GM21528 (cell line): ENCODE results near the gene DNAAF8.

ENCODE experiments used
- ATAC-seq: cut with Tn5 transposase; IDR thresholded peaks from one replicate; pipeline ENCODE4 v1.9.1; 2021; ENCODE audit warnings: mild to moderate bottlenecking, moderate library complexity; ENCODE audit not compliant: unreplicated experiment, low FRiP score

Gene DNAAF8

DNA sequence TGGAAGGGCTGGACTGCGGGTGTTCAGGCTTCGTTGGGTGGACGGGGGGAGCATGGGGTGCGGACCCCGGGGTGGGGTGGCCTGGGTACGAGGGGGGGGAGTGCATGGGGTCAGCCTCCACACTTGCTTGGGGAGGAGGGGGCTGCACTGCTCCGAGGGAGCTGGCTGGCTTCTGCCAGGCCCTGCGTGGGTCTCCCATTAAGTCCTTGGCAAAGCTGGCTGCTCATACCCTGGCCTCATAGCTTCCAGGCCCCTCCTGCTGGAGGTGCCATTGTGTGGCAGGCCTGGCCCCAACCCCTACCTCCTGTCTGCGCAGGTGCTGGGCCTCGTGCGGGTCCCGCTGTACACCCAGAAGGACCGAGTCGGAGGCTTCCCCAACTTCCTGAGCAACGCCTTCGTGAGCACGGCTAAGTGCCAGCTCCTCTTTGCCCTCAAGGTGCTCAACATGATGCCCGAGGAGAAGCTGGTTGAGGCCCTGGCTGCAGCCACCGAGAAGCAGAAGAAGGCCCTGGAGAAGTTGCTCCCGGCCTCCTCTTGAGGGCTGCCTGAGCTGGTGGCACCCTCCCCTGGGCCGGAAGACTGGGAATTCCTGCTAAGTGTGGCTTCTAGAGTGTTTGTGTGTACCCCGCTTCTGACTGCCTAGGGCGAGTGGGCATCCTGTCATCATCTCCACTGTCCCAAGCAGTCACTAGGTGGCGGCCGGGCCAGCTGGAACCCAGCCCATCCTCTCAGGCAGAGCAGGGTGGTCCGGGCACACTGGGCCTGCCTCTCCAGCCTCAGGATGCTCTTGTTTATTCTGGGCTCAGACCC lies 39.5 kb upstream of the DNAAF8 start:
- ATAC-seq, result no peak

DNA sequence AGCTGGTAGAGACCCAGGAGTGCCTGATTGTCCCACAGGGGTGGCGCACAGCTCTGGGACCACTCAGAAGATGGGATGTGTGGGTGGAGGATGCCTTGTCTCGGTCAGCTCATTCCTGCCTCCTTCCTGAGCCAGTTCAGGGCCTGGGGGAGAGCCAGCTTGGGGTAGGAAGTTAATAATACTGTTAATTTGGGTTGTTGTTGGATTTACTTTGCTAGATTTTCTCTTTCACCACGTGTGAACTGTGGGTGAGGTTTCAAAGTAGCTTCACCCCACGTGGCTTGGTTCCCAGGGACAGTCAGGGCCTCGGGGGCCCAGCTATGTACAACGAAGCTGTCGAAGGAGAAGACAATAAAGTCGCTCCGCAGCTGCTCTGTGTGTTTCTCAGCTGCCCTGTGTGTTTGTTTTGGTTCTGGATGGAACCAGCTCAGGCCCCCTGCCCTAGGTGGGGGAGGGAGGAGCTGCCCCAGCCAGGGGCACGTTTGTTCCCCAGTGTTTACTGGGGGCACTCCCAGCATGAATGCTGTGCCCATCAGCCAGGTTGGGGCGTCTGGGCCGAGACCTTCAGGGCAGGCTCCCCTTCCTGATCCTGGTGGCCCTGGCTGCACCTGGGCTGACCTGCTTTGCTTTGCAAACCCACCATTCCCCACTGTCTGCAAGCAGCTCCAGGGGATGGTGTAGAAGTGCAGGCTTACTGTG lies 38.7 kb upstream of the DNAAF8 start:
- ATAC-seq, result no peak

DNA sequence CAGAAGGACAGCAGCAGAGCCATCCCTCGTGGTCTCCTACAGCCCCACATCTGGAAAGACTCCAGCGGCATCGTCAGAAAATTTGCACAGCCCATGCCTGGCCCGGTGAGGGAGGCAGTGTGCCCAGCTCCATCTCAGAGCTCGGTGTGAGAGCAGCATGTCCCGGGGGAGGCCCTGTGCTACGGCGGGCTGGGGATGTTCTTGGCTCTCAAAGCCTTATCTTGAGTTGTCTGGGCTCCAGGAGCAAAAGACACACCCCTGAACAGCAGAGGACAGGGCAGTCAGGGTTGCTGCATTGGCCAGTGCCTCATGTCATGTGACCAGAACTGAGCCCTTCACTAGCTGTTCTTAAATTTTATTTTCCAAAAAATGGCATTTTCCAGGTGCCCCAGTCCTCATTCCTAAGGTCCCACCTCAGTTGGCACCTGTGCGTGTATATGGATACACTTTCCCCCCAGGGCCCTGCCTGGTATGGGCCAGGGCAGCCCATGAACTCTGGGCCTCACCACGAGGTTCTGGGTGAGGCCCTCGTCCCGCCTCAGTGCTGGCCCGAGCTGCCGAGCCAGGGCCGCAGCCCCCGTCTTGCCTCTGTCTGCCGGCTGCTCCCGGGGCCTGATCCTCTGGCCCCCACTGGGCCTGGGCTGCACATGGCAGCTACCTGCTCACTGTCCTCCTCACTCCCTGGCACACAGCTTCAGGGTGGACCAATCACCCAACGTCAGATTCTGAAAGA lies 38.0 kb upstream of the DNAAF8 start:
- ATAC-seq, result no peak

DNA sequence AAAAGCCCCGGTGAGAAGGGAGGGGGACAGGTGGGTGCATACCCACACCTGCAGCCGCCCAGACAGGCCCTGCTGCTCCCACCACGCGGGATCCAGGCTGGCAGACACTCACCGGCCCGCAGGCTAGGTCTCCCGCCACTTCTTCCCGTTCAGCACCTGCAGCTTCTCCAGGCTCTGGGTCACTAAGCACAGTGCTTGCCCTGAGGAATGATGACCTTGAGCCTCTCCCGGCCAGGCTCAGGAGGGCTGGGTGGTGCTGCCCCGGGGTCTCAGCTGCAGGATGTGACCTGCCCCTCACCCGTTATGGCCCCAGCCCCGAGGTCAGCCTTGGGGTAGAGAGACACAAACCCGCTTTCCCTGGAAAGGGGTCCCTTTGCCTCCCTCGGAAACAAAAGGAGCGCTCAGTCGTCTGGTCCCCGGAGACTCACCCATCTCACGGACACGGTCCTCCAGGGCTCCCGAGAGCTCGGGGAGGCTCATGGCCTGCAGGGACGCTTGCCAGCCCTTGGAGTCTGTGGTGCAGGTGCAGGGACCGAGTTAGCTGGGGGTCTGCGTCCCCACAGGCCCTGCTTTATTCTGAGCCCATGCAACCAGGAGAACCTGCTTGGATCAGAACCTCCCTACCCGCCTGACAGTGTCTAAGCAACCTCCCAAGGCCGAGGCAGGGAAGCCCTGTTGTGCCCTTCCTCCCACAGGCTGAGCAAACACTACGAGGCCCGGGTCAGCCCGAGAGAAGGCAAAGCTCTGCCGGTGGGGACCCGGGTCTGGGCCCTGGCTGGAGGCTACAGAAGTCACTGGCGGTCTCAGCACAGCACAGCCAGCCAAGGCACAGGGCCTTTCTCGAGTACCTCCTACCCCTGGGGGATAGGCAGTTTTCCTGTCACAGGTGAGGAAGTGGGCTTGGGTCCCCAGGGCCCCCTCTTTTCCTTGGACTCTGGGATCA lies 37.2 kb upstream of the DNAAF8 start:
- no peak for ATAC-seq

DNA sequence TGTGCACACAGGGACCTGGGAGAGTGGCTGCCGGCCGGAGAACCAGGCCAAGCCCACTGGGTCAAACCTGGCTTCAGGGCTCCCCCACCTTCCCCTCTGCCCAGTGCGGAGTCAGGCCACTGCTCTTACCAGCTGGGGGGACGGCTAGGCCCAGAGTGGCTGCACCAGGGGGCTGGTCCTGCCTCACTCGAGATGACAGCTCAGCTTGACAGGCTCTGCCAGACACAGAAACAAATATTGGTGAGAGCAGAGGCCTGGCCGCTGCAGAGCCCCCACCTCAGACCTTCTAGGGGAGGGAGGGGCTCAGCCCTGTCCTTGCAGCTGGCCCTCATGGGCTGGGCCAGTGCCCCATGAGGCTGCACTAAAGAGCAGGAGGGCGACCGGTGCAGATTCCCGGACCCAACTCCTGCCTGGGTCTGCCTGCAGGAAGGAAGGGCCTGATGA lies 36.5 kb upstream of the DNAAF8 start:
- no peak for ATAC-seq

DNA sequence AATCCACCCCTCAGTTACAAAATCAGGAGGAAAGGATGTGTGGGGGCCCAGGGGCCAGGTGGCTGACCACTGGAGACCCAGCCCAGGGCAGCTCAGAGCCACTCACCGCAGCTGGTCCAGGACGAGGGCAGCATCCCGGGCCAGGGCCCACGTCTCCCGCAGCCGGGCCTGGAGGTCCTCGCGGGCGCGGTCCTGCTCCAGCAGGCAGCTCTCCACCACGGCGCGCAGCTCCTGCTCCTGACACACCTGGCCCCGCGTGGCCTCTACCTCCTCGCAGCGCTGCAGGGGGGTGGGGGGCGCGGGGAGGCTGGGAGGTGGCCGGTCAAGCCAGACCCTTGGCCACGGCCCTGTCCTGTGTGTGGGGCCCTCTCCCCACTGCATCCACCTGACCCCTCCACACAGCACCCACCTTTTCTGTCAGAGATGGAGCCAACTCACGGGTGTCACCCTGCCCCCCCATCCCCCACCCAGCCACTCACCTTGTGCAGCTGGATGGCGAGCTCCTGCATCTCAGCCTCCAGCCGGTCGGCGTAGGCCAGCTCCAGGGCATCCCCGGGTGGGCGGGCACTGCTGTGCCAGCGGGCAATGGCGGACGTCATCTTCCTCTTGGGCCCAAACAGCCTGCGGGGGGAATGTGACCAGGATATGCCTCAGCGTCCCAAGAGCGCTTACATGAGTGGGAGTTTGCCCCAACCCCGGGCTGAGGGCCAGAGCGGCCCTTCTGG lies 35.9 kb upstream of the DNAAF8 start:
- ATAC-seq, result no peak

DNA sequence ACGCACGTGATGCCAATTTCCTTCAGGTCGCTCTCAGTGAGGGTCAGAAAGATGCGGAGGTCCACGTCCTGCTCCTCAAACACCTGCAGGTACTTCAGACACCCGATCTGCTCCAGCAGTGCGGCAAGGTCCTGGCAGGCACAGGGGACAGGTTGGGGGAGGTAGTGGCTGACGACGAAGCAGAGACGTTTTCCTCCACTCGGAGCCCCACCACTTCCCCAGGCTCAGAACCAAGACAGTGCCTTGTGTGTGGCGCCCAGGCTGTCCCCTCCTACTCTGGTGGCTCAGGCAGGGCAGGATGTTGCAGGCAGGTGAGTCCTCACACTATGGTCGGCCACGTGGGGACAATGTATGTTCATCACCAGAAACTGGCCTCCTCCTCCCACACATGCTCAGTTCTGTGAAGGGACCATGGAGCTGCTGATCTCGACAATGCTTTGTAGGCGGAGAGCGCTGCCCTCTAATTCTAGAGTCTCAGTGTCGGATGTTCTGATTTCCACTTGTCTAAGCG lies 35.2 kb upstream of the DNAAF8 start:
- ATAC-seq, result no peak

DNA sequence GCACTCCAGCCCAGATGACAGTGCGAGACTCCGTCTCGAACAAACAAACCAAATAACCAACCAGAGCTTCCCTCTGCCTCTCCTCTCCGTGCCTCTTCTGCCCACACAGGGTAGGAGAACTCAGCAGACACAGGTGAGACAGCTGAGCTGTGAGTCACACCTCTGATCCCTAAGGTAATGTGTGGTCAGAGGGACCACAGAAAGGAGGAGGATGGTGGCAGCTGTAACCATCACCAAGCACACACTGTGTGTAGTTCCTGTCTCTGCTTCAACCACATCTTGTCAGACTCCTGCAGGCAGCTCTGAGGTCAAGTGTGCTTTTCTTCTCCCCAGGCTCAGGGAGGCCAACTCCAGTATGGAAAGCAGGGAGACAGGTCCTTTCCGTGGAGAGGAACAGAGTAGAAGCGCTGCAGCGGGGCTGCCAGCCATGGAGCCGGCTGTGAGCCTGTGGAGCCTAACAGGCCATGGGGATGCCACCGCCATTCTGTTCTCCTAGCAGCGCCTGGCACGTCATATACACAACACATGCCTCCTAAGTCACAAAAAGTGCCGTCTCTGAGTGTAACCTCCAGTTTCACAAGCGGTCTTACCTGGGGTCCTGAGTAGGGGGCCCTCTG lies 33.8 kb upstream of the DNAAF8 start:
- no peak for ATAC-seq

DNA sequence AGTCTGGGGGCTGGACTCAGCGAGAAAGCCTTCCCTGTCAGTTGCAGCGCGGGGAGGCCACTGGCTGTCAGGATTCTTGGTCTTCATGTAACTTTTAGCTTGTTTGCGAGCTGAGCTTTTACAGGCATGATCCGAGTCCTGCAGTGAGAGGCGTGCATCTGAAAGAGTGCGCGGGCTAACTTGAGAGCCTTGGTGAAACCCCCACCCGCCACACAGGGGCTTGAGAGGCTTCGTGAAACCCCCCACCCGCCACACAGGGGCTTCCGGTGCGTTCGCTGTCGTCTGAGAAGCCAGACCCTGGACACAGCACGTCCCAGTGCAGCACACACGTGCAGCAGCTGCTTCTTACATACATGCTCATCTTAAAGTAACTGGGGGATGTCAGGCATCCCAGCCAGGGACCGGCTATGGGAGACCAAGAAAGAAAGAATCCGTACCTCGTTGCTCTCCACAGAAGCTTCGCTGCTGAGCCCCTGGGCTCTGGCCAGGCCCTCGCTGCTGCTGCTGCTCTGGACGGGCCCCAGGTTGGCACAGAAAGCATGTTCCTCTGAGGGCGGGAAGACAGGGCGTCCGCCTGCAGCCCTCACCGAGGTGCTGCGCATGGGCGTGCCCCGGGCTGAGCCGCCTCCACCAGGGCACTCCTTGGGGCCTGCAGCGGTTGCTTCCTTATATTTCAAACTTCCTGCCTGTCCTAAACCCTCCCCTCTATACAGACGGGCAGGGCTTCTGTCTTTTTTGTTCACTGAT lies 33.2 kb upstream of the DNAAF8 start:
- ATAC-seq, result no peak

DNA sequence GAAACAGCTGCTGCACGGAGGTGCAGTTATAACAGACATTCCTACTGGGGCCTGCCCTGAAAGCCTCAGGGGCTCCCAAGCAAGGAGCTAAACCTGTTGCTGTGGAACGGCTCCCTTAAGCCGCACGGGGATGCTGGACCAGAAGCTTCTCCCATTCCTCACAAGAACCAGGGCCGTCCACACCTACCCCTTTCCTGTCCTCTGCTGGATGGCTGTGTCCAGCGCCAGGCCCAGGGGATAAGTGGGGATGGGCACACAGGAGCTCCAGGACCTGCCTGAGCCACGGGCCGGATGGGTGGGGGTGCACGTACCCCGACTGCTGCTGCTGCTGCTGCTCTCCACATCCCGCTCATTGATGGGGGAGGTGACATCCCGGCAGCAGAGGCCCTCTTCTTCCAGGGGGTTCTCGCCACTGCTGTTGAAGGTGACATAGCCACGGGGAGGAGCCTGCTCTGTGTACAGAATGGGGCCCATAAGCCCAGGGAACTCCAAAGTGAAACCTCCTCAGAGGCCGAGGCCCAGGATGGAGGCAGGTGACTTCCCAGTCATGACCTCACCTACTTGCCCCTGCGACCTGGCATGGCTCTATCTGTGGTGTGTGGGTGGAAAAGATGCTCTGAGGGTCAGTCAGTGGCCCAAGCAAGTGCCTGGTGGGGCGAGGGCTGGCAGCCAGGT lies 32.4 kb upstream of the DNAAF8 start:
- no peak for ATAC-seq

DNA sequence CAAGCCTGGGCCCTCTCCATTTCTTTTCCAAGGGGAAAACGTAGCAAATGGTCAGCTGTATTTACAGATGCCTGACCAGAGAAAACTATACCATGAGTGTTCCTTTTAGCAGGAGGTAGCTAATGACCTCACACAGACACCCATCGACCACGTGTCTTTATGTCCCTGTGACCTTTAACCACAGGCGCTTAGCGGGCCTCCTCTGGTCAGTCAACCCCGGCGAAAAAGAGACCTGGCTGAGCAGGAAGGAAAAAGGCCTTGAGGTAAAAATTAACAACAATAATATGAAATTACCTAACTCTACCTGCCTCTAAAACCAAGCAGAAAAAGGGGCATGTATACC lies 31.9 kb upstream of the DNAAF8 start:
- no peak for ATAC-seq

DNA sequence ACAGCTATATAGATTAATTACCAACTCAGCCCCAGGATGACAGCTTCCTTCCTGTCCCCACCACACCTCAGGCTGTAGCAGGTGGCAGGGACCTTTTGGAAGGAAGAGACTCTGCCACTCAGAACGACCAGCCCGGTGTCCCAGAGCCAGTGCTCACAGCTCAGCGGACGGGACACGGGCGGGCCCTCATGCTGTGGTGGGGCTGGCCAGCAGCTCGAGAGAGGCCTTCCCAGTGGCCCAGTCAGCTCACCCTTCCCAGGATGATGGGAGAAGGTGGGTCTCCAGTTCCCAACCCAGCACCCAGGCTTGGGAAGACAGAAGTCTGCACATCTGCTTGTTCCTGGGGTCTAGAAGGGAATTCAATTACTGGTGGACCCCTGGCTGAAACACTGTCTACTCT lies 30.4 kb upstream of the DNAAF8 start:
- ATAC-seq, result no peak

DNA sequence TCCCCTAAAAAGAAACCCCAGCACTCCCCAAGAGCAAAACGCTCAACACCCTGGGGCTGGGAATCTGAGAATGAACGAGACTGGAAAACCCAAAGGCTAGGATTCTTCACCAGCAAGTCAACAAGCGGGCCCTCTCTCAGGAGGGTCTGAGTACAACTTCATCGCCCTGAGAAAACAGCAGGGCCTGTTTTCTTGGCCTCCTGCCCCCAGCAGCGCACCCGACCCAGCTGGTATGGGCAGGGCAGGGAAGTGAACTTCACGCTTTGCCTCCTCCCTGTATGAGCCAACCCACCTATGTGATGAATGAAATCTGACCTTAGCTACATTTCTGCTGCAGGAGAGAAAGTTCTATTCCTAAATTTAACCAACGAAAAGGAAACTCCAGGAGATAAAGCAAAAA lies 29.8 kb upstream of the DNAAF8 start:
- ATAC-seq, result no peak

DNA sequence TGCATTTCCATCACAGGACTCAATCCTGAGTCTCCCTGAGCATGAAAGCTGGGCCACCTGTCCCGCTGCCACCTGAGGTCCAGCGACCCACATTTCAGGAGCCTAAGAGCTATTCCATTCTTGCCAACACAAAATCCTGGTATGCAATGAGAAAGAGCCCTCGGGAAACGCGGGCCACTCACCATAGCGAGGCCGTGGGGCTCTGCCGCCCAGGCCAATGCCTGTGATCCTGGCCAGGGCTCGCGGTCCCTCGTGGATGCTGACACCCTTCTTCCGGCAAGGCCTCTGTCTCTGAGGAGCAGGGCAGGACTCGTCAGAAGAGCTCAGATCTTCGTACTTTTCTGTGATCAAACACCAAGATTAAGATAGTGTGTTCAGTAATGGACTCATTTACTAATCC lies 29.4 kb upstream of the DNAAF8 start:
- no peak for ATAC-seq

DNA sequence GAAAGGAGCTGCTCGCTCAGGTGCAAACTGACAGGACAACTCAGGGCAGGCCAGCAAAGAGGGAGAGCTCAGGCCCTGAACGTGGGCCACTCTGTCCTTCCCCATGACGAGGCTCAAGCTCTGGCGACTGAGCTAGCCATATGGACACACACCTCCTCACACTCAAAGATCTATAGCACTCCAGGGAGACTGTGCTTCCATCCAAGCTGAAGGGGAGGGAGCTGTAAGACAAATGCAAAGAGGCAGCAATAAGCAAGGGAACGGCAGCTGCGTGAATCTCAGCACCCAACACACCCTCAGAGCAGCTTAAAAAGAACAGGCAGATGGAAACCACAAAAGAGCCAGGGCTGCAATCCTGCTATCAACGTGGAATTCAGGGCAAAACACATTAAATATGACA lies 27.5 kb upstream of the DNAAF8 start:
- ATAC-seq, result no peak

DNA sequence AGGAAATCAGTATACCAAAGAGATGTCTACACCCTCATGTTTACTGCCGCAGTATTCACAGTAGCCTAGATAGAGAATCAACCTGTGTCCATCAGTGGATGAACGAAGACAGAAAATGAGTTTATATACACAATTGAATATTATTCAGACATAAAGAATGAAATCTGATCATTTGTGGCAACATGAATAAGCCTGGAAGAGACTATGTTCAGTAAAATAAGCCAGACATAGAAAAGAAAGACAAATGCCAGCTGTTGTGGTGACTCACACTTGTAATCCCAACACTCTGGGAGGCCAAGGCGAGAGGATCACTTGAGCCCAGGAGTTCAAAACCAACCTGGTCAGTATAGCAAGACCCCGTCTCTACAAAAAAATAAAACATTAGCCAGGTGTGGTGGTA lies 24.9 kb upstream of the DNAAF8 start:
- ATAC-seq, result no peak

DNA sequence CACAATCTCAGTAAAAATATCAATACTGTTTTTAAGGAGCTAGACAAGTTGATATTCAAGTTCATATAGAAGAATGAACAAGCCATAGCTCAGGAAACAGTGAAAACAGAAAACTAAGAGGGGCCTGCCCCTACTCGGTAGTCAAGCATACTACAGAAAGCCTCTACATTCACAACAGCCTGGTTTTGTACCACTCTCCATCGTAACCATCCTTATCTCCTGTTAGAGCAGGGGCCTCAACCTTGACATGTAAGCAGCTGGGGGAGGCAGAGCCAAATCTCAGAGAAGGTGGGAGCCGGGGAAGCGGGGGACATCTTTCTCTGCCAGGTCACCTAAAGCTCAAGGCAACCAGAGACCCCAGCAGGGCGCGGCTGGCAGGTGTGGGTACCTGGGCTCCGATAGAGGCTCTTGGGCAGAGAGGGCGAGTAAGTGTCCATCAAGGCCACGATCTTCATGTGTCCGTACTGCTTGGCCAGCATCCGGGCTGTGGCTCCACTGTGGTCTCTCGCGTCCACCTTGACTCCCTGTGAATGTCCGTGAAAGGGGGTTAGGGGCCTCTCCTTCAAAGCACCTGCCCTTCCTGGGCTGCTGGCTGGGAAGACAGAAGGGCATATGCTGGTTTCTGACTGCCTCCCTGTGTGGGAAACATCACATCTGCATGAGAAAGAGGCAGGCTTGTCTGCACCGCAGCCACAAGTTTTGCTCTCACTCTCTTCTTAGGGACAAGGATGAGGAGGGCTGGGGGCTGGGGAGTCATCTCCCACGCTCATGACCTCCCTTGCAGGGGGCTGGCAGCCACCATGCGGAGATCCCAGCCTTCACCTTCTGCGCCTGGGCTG lies 20.5 kb upstream of the DNAAF8 start:
- no peak for ATAC-seq
